Measurements from ENCODE around the gene TTLL12.
A peak's percentile ranks its signal among the peaks of the same experiment; 100 is the strongest.

Gene TTLL12

DNA sequence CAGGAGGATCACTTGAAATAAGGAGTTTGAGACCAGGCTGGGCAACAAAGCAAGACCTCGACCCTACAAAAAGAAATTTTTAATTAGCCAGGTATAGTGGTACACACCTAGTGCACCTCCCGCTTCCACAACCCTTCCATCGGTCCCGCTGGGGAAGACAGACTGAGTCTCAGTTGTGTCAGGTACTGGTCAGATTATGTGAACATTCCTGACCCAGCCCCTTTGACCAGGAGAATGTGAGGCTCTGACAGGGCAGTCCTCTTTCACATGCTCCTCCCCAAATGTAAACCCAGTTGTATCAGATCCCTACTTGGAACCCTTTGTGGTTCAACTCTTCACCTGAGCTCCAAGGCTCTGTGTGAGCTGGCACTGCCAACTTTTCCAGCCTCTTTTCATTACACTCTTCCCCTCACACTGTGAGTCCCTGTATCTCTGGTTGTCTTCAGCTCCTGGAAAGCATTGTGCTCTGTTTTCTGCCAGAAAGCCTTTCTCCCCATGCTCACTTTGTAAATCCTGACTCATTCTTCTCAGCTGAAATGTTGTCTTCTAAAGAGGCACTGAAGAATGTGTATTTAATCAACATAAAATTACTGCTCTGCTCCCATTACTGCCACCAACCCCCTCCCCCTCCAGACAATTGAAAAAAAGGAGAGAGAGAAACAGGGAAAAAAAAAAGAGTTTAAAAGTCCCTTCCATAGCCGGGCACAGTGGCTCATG, 2.1 kb upstream of the TTLL12 start:
- no peak for DNase-seq
- H3K27me3 Mint-ChIP-seq: no peaks in the 10 kb centered on the region
- peak overlapping the region in 1 of 2 donors; percentile 13 for H3K4me3 Mint-ChIP-seq
- peaks cover 0 to 13% of the 10 kb centered on the region in 2 donors for H3K9me3 Mint-ChIP-seq
- peaks cover 32% of the 10 kb centered on the region for H3K4me1 Mint-ChIP-seq
- no peak overlapping the region for H3K27ac Mint-ChIP-seq
- ATAC-seq: no peak

DNA sequence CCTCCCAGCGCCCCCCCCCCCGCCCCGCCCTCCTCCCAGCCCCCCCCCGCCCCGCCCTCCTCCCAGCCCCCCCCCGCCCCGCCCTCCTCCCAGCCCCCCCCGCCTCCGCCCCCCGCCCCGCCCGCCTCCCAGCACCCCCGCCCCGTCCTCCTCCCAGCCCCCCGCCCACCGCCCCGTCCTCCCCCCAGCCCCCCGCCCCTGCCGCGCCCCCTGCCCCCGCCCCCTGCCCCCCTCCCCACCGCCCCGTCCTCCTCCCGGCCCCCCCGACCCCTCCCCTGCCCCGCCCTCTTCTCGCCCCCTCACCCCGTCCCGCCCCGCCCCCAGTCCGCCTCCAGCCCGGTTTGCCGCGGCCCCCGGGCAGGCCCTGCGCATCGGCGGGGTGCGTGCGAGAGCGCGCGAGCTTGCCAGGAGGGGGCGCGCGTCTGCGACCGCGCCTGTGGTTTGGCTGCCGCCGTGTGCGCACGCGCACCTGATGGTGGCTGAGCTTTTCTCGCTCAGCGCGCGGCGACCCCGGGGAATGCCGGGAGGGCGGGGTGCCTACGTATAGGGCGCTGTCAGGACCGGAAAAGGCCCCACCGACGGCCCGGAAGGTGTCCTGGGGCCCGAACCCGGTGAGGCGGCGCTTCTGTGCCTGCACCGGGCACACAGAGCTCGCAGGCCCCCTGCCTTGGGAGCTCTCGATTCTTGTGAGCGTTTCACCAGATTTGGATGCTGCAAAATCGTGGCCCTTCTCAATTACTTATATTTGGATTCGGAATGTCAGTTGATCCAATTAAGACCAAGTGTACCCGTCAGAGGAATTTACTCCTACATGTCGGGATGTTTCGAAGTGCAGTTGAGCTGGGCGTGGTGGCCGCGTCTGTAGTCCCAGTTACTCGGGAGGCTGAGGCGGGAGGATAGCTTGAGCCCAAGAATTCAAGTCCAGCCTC, 501 bp upstream of the TTLL12 start:
- Mint-ChIP-seq H3K4me1 (peaks cover 44% of the 10 kb centered on the region), H3K9me3 (peaks cover 0 to 13% of the 10 kb centered on the region in 2 donors), H3K4me3 (peak overlapping the region; percentile 88 to 89), H3K27ac (peak overlapping the region; percentile 96 to 97), H3K27me3 (no peaks in the 10 kb centered on the region)
- DNase-seq (peak; percentile 97 to 98), ATAC-seq (peak; percentile 96)

GRCh38 chr22:43185860-43186261, 1.1 kb downstream of the TTLL12 start:
- no peaks in the 10 kb centered on the region for H3K27me3 Mint-ChIP-seq
- H3K4me3 Mint-ChIP-seq: peak overlapping the region; percentile 82 to 83
- peaks cover 0 to 5% of the 10 kb centered on the region in 2 donors for H3K9me3 Mint-ChIP-seq
- H3K4me1 Mint-ChIP-seq: peaks cover 54% of the 10 kb centered on the region
- ATAC-seq: no peak
- no peak for DNase-seq
- H3K27ac Mint-ChIP-seq: peak overlapping the region; percentile 57 to 59

- no peaks in the 10 kb centered on the region for H3K27me3 Mint-ChIP-seq
- peaks cover 59% of the 10 kb centered on the region for H3K4me1 Mint-ChIP-seq
- no peak overlapping the region for H3K27ac Mint-ChIP-seq
- no peaks in the 10 kb centered on the region for H3K9me3 Mint-ChIP-seq
- ATAC-seq: no peak
- no peak for DNase-seq
- H3K4me3 Mint-ChIP-seq: peak overlapping the region; percentile 41 to 48
These were observed 3.2 kb downstream of the TTLL12 start for GRCh38 chr22:43183496-43184277.

DNA sequence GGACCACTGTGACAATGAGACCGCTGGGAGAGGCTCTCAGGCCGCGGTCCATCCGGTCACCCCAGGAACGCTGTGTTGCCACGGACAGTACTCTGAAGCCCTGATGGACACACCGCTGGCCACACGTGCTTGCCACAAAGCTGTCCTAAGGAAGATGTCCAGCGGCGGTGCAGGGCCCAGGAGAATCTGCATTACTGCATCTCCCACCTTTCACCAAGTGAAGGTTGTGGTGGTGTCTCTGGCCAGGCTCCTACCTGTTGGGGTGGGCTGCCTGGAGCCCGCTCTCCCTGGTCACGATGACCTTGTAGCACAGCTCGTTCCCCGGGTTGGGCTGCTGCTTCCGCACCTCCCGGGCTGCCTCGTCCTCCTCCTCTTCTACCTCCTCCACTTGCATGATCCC, 4.2 kb downstream of the TTLL12 start:
- peak overlapping the region in 1 of 2 donors; percentile 15 for H3K27ac Mint-ChIP-seq
- no peak for DNase-seq

DNA sequence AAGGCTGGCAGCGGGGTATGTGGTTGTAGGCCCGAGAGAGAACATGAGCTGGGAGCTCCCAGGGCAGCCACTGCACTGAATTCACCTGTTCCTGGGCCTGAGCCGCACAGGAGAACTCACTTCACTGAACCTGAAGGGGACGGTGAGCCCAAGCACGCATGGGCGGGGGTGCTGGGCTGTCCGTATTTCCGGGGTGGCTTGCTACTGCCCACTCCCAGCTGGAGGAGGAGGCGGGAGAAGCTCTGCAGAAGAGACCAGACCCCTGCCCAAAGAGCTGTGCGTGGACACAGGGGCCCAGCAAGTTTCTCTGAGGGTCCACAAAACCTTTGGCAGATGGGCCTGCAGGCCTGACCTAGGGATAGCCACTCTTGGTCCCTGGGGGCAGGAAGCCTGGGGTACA, 4.8 kb downstream of the TTLL12 start:
- no peak for DNase-seq
- H3K27ac Mint-ChIP-seq: no peak overlapping the region
- peaks cover 51% of the 10 kb centered on the region for H3K4me1 Mint-ChIP-seq
- no peaks in the 10 kb centered on the region for H3K27me3 Mint-ChIP-seq
- H3K9me3 Mint-ChIP-seq: no peaks in the 10 kb centered on the region
- no peak overlapping the region for H3K4me3 Mint-ChIP-seq
- ATAC-seq: no peak

More for the DNA sequence above, 4.2 kb downstream of the TTLL12 start:
- no peaks in the 10 kb centered on the region for H3K9me3 Mint-ChIP-seq
- ATAC-seq: no peak
- H3K4me3 Mint-ChIP-seq: no peak overlapping the region
- peaks cover 54% of the 10 kb centered on the region for H3K4me1 Mint-ChIP-seq
- no peaks in the 10 kb centered on the region for H3K27me3 Mint-ChIP-seq

DNA sequence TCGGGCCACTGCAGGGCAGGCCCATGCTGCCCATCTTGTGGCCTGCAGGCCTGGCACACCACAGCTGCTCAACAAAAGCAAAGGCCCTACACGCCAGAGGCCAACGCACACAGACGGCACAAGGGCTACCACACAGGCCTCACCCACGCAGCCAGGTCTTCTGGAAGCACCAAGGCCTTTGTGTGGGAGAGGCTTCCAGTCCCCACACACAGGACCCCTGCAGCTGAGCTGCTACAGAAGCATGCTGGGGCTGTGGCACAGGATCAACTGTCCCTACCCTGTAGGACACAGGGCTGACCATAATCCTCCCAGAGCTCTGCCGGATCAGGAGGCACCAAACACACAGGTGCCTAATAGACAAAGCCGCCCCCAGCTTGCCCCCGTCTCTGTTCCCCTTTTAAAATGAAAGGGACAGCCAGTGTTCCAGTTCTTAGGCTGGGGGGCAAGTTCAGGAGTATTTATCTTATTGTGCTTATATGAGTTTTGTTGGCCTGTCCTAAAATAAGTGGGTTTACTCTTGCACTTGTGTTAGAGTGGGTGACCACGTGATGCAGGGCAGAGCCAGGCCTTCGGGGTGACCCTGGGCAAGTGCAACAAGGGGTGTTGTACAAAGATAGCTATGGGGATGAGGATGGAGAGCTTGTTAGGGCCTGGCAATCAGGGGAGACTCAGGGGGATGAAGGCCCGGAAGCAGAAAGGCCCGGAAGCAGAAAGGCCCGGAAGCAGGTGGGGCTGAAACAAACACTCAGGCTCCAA, 5.4 kb downstream of the TTLL12 start:
- H3K9me3 Mint-ChIP-seq: no peaks in the 10 kb centered on the region
- DNase-seq (no peak), ATAC-seq (no peak)
- H3K4me3 Mint-ChIP-seq: no peak overlapping the region
- peak overlapping the region in 1 of 2 donors; percentile 64 for H3K27ac Mint-ChIP-seq
- H3K4me1 Mint-ChIP-seq: peaks cover 51% of the 10 kb centered on the region
- H3K27me3 Mint-ChIP-seq: no peaks in the 10 kb centered on the region

DNA sequence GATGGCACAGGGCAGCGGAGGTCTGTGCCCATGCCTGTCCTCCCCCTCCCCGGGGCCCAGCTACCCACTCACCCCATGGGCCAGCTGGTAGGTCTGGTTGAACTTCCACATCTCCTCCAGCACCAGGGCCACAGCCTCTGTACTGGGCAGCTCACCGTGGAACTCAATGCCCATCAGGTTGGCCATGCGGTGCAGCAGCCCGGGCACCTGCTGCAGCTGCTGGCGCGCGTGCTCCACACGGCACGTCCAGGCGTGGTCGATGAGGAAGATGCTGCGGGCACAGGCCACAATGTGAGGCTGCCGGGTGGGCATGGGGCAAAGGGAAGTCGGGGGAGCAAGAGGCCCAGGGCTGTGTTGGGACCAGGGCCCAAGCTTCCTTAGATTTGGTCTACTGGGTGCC, 6.3 kb downstream of the TTLL12 start:
- no peak overlapping the region for H3K4me3 Mint-ChIP-seq
- peaks cover 44% of the 10 kb centered on the region for H3K4me1 Mint-ChIP-seq
- H3K9me3 Mint-ChIP-seq: no peaks in the 10 kb centered on the region
- H3K27ac Mint-ChIP-seq: peak overlapping the region in 1 of 2 donors; percentile 94
- DNase-seq (no peak), ATAC-seq (no peak)
- no peaks in the 10 kb centered on the region for H3K27me3 Mint-ChIP-seq

DNA sequence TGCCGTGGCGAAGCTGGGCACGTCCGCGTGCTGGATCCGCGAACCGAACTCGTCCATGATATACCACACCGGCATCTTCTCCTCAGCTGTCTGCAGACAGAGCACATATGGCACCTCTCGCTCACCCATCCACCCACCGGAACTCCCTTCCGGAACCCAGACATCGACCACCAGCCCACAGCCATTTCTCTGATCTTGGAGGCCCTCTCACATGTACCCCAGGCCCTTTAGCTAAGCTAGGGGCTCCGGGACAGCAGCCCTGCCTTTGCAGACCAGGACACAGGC, 7.1 kb downstream of the TTLL12 start:
- Mint-ChIP-seq H3K4me3 (no peak overlapping the region), H3K9me3 (no peaks in the 10 kb centered on the region), H3K27ac (no peak overlapping the region), H3K4me1 (peaks cover 36% of the 10 kb centered on the region), H3K27me3 (no peaks in the 10 kb centered on the region)
- DNase-seq: no peak
- ATAC-seq: no peak

DNA sequence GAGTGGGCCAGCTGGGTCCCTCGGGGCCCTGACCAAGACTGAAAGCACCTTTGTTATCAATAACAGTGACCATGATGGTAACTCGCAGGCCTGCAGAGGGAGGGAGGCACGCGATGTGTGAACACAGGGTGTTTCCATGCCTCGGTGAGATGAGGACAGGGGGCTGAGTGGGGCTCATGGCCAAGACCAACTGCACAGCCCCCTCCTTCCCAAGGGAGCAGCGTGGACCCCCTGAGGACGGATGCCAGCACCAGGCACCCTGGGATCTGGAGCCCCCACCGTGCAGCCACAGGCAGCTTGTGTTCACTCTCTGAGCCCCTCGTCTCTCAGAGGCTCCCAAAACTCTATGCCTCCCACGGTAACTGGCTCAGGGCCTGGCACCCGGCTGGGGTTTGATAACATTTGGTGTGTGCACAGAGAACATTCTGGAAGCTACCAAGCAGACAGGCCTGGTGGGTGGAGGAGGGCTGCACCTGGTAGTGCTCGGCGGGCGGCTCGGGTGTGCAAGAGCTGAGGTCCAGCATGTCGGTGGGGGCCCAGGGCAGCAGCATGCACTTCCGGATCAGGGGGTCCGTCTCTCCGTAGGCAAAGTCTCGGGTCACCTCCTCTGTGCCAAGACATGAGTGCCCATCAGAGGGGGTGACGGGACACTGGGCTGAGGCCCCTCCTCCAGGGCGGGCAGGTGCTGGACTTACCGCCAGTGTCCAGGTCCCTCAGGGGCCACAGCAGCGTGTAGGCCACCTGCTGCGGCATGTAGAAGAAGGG, 7.6 kb downstream of the TTLL12 start:
- ATAC-seq (peak; percentile 40), DNase-seq (no peak)
- peaks cover 31% of the 10 kb centered on the region for H3K4me1 Mint-ChIP-seq
- H3K9me3 Mint-ChIP-seq: no peaks in the 10 kb centered on the region
- no peaks in the 10 kb centered on the region for H3K27me3 Mint-ChIP-seq
- no peak overlapping the region for H3K4me3 Mint-ChIP-seq
- no peak overlapping the region for H3K27ac Mint-ChIP-seq

- H3K27ac Mint-ChIP-seq: peak overlapping the region in 1 of 2 donors; percentile 19
- H3K27me3 Mint-ChIP-seq: no peaks in the 10 kb centered on the region
- H3K9me3 Mint-ChIP-seq: no peaks in the 10 kb centered on the region
- no peak overlapping the region for H3K4me3 Mint-ChIP-seq
- DNase-seq (no peak), ATAC-seq (no peak)
- peaks cover 15% of the 10 kb centered on the region for H3K4me1 Mint-ChIP-seq
These were observed 9.5 kb downstream of the TTLL12 start for GRCh38 chr22:43177479-43177878.

DNA sequence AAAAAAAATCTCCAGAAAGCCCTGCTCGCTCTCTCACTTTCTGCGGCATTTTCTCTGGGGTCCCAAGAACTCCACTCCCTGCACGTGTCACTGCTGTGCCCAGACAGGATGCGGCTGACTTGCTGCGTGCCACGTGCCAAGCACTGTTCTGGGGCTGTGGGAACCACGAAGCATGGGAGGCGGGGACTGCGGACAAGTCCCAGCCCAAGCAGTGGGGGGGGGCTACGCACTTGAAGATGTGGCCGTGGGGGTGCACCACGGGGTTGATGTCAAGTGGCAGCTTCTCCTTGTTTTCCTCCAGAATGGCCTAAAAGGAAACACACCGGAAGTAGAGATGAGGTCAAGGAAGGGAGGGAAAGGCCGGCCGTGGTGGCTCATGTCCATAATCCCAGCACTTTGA, 10.8 kb downstream of the TTLL12 start:
- Mint-ChIP-seq H3K27me3 (no peaks in the 10 kb centered on the region), H3K4me3 (no peak overlapping the region), H3K27ac (peak overlapping the region in 1 of 2 donors; percentile 59), H3K4me1 (peaks cover 7% of the 10 kb centered on the region), H3K9me3 (no peaks in the 10 kb centered on the region)
- ATAC-seq: no peak
- no peak for DNase-seq

DNA sequence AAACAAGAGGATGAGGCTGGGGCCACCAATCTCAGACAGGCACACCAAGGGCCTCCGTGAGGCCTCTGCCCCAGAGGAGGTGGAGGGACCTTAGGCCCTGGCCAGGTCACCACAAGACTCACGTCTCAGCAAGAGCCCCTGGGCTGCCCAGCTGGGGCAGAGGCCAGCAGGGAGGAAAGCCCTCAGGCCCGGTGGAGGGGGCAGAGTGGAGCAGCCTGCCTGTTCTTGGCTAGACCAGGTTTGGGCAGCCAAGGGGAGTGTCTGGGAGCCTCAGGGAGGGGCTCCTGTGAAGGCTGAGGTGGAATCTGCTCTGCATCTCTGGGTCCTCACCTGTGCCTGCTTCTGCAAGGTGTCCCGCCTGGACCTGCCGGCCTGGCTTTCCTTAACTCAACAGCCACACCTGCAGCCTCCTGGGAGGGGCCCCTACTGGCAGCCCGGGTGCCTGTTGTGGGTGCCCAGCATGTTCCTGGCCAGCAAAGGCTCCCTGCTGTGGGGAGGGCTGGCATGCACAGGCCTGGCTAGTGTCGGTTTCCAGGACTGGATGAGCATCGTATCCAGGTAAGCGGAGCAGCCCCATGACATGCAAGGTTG, 11.9 kb downstream of the TTLL12 start:
- Mint-ChIP-seq H3K27ac (peak overlapping the region in 1 of 2 donors; percentile 19), H3K4me1 (no peaks in the 10 kb centered on the region), H3K27me3 (no peaks in the 10 kb centered on the region), H3K9me3 (no peaks in the 10 kb centered on the region), H3K4me3 (no peak overlapping the region)
- ATAC-seq: no peak
- no peak for DNase-seq

Measured in stimulated activated naive CD8-positive, alpha-beta T cell treated with anti-CD3 and anti-CD28 coated beads, Interleukin-15, amount 100 ng/mL, for 72 hours (primary cell).